Type B pancreatic cell (in vitro differentiated cells): Measurements from ENCODE around the gene CIC. TPM values are rescaled to one million over a fixed set of nuclear protein-coding genes. Genes with fewer than 3 reads are reported as not detected.

Source experiments
- DNase-seq: peaks from one replicate; pipeline ENCODE4 v3.0.0; 2021; ENCODE audit warnings: mixed read lengths; ENCODE audit not compliant: unreplicated experiment; ENCODE audit errors: extremely low spot score
- H3K27ac Mint-ChIP-seq: 2 replicates; pipeline ENCODE4 v1.8.0; 2021; ENCODE audit warnings: mild to moderate bottlenecking, mixed read lengths
- H3K27me3 Mint-ChIP-seq: 2 replicates; pipeline ENCODE4 v1.8.0; 2021; ENCODE audit warnings: mixed read lengths
- H3K36me3 Mint-ChIP-seq: 2 replicates; pipeline ENCODE4 v1.8.0; 2021; ENCODE audit warnings: mixed read lengths
- H3K4me1 Mint-ChIP-seq: one replicate; pipeline ENCODE4 v1.8.0; 2021; ENCODE audit warnings: mixed read lengths; ENCODE audit not compliant: unreplicated experiment
- H3K4me3 Mint-ChIP-seq: 2 replicates; pipeline ENCODE4 v1.8.0; 2021; ENCODE audit warnings: mild to moderate bottlenecking, mixed read lengths
- H3K9me3 Mint-ChIP-seq: 2 replicates; pipeline ENCODE4 v1.8.0; 2021; ENCODE audit warnings: mixed read lengths
- total RNA-seq: library from RNA; stranded (reverse); gene quantifications from 2 replicates; pipeline ENCODE4 v1.2.1, GENCODE V29; 2021; ENCODE audit warnings: low replicate concordance
- TF ChIP-seq, protein P1 (sequence below): fragments of 200-600 bp; sonication (generic); conservative IDR thresholded peaks from 2 replicates; pipeline ENCODE4 v1.5.0; 2021; ENCODE audit warnings: antibody characterized with exemption, mild to moderate bottlenecking

The CIC gene
- total RNA-seq, 1 donor from 2014 or later = 70.3 TPM

DNA sequence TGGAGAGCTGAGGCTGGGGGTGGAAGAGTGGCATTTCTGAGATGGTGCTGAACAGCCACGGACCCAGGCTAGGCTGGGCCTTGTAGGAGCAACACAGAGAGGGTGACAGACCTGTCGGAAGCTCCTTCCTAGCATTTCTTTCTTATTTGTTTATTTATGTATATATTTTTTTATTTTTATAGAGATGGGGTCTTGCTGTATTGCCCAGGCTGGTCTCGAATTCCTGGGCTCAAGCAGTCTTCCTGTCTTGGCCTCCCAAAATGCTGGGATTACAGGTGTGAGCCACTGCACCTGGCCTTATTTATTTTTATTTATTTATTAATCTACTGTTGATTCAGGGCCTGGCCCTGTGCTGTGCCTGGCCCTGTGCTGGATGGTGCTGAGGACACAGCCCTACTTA, 6.5 kb downstream of the CIC start:
- TF ChIP-seq, protein P1, sequence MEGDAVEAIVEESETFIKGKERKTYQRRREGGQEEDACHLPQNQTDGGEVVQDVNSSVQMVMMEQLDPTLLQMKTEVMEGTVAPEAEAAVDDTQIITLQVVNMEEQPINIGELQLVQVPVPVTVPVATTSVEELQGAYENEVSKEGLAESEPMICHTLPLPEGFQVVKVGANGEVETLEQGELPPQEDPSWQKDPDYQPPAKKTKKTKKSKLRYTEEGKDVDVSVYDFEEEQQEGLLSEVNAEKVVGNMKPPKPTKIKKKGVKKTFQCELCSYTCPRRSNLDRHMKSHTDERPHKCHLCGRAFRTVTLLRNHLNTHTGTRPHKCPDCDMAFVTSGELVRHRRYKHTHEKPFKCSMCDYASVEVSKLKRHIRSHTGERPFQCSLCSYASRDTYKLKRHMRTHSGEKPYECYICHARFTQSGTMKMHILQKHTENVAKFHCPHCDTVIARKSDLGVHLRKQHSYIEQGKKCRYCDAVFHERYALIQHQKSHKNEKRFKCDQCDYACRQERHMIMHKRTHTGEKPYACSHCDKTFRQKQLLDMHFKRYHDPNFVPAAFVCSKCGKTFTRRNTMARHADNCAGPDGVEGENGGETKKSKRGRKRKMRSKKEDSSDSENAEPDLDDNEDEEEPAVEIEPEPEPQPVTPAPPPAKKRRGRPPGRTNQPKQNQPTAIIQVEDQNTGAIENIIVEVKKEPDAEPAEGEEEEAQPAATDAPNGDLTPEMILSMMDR = no peak
- Mint-ChIP-seq H3K4me3 (no peak overlapping the region), H3K27me3 (no peaks in the 10 kb centered on the region), H3K36me3 (peaks cover 3% of the 10 kb centered on the region), H3K4me1 (peaks cover 35% of the 10 kb centered on the region), H3K27ac (no peak overlapping the region), H3K9me3 (no peaks in the 10 kb centered on the region)
- no peak for DNase-seq

DNA sequence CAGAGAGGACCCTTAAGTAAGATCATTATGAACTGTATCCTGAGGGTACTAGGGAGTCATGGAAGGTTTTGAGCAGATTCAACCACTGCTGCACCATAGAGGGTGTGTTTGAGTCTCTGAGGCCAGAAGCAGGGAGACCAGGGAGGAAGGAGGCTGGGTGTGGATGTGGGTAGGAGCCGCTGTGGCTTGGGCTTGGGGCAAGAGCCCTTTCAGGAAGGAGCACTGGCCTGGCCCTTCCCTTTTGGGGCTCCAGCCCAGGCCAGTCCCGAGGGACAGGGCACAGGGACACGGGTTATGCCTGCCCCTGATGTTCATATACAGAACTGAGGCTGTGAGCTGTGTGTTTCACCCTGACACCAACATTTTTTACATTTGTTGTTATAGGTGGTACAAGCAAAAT, 7.2 kb downstream of the CIC start:
- Mint-ChIP-seq H3K27ac (peak overlapping the region; percentile 6), H3K36me3 (peaks cover 3% of the 10 kb centered on the region), H3K4me3 (peak overlapping the region; percentile 31), H3K9me3 (no peaks in the 10 kb centered on the region), H3K4me1 (peaks cover 31% of the 10 kb centered on the region), H3K27me3 (no peaks in the 10 kb centered on the region)
- no peak for DNase-seq
- TF ChIP-seq, protein P1 = no peak

DNA sequence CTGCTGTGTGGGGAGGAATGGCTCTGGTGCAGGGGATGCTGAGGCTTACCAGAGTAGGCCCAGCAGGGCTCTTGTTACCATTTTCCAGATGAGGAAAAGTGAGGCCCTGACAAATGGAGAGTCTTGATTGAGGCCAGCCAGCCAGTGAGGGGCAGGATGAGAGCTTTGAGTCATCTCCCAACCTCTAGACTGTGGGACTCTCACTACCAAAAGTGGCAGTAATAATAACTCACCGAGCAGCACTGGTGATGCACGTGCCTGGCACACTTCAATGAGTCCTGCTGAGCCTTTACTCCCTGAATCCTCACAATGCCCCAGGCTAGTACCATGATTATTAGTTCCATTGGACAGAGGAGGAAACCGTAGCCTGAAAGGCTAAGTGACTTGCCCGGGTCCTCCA, 7.8 kb downstream of the CIC start:
- Mint-ChIP-seq H3K4me3 (peak overlapping the region; percentile 20), H3K27ac (no peak overlapping the region), H3K9me3 (no peaks in the 10 kb centered on the region), H3K36me3 (peaks cover 3% of the 10 kb centered on the region), H3K27me3 (no peaks in the 10 kb centered on the region), H3K4me1 (peaks cover 29% of the 10 kb centered on the region)
- DNase-seq = no peak
- TF ChIP-seq, protein P1 = no peak

DNA sequence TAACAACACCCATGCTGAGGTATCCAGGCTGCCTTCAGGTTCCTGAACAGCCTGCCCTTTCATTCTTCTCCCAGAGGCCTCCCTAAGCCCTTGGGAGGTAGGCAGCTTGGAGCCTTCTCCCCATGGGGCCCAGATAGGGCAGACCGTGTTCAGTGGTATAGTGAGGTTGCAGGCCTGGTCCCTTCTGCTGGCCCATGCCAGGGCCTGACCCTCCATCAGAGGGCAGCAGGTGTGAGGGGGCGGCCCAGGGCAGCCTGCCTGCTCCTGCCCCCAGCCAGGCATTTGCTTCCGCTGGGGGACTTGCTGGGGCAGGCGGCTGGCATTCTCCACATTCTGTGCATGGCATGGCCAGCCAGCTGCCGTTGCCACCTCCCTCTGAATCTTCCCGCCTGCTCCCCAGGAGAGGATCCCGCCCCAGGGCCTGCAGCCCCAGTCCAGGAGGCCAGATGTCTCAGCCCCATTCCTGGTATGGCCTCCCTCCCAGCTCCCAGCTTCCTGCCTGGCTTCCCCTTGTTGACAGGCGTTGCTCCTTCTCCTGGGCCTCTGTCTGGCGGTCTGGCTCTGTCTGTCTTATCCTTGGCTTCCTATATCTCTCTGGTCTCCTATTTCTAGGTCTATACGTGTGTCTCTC, 8.9 kb downstream of the CIC start:
- DNase-seq = no peak
- peak overlapping the region; percentile 56 for H3K27ac Mint-ChIP-seq
- peak overlapping the region; percentile 95 for H3K4me3 Mint-ChIP-seq
- H3K27me3 Mint-ChIP-seq = no peaks in the 10 kb centered on the region
- peaks cover 3% of the 10 kb centered on the region for H3K36me3 Mint-ChIP-seq
- TF ChIP-seq, protein P1 = no peak
- no peaks in the 10 kb centered on the region for H3K9me3 Mint-ChIP-seq
- peaks cover 29% of the 10 kb centered on the region for H3K4me1 Mint-ChIP-seq

DNA sequence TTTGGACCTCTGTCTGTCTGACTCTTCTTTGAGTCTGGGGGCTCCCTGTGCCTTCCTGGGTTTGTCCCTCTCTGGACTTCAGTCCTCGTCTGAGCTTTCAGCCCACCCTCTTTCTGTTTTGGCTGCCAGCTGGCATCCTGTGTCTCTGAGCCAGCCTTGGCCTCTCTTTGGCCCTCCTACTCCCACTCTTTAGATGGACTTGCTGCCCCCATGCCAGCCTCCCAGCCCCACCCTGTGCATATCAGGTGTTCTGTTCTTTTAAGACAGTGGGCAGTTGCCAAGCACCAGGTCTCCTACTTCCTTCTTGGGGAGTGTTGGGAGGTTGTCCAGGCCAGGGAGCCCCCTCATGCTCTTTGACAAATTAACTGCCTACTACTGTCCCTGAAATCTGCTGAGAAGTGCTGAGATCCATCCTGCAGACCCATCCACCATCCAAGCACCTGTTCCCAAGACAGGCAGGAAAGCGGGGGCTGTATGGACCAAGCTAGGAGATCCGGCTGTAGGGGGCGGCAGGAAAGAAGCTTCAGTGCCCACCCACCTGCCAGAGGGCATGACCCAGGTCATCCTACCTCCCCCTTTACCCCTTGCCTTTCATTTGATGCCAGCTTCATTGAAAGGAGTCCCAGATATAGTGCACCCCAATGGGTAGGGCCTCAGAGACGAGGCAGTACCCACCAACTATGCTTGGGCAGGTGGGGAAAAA, 9.6 kb downstream of the CIC start:
- no peak for DNase-seq
- H3K9me3 Mint-ChIP-seq = no peaks in the 10 kb centered on the region
- H3K27ac Mint-ChIP-seq = peak overlapping the region; percentile 56
- TF ChIP-seq, protein P1 = no peak
- peak overlapping the region; percentile 95 for H3K4me3 Mint-ChIP-seq
- H3K4me1 Mint-ChIP-seq = peaks cover 29% of the 10 kb centered on the region
- H3K27me3 Mint-ChIP-seq = no peaks in the 10 kb centered on the region
- peaks cover 3% of the 10 kb centered on the region for H3K36me3 Mint-ChIP-seq
